ENCODE results near the gene FSCN2.

Gene FSCN2

DNA sequence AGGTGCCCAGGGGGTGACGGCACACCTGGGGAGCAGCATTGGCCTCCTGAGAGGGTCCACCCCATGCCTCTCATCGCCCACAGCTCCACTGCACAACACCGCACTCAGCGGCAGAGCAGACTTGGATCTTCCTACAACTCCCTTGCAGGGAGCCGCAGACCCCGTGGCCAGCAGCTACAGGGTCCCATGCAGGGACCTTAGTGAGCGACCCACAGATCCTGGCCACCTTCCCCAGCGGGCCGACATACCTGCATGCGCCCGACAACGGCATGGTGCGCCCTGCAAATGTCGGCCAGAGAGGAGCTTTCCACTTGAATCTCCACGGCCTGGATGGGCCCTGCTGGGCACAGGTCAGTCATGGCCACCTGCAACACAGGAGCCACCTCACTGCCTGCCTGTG, 15.6 kb downstream of the FSCN2 start:
- no peaks in the 10 kb centered on the region for H3K79me2 ChIP-seq (ENCODE audit: insufficient read depth, low read length)
- H3K36me3 ChIP-seq (ENCODE audit: insufficient read depth, low read length), result peaks cover 32% of the 10 kb centered on the region; the same call in 1 of the 2 replicates
- no peaks in the 10 kb centered on the region for H3K4me1 ChIP-seq (ENCODE audit: insufficient read depth, low read length, poor library complexity, severe bottlenecking)
- no peak overlapping the region for H2AFZ ChIP-seq (ENCODE audit: low read length)
- no peaks in the 10 kb centered on the region for H4K20me1 ChIP-seq (ENCODE audit: insufficient read depth, low read length, poor library complexity, severe bottlenecking)
- H3K9ac ChIP-seq (ENCODE audit: low read depth, low read length, poor library complexity, severe bottlenecking), result no peak overlapping the region
- no peak overlapping the region for H3K4me3 ChIP-seq (ENCODE audit: low read length, poor library complexity, severe bottlenecking)
- no peaks in the 10 kb centered on the region for H3K27me3 ChIP-seq (ENCODE audit: insufficient read depth, low read length, poor library complexity, severe bottlenecking)
- H3K4me2 ChIP-seq (ENCODE audit: low read depth, low read length, poor library complexity, severe bottlenecking), result no peak overlapping the region
- TF ChIP-seq, protein P1, sequence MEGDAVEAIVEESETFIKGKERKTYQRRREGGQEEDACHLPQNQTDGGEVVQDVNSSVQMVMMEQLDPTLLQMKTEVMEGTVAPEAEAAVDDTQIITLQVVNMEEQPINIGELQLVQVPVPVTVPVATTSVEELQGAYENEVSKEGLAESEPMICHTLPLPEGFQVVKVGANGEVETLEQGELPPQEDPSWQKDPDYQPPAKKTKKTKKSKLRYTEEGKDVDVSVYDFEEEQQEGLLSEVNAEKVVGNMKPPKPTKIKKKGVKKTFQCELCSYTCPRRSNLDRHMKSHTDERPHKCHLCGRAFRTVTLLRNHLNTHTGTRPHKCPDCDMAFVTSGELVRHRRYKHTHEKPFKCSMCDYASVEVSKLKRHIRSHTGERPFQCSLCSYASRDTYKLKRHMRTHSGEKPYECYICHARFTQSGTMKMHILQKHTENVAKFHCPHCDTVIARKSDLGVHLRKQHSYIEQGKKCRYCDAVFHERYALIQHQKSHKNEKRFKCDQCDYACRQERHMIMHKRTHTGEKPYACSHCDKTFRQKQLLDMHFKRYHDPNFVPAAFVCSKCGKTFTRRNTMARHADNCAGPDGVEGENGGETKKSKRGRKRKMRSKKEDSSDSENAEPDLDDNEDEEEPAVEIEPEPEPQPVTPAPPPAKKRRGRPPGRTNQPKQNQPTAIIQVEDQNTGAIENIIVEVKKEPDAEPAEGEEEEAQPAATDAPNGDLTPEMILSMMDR (conservative IDR thresholded peaks at IDR 0.05; ENCODE audit: low read length), result no peak
- TF ChIP-seq EZH2phosphoT487 (IDR thresholded peaks at IDR 0.05; ENCODE audit: borderline replicate concordance), result no peak
- no peaks in the 10 kb centered on the region for H3F3A ChIP-seq (ENCODE audit: low read depth)
- H3K9me3 ChIP-seq (ENCODE audit: insufficient read depth, low read depth, low read length), result no peaks in the 10 kb centered on the region
- no peaks in the 10 kb centered on the region for H3K9me2 ChIP-seq (replicated peaks; ENCODE audit: low read depth, low read length)

- H3K27me3 ChIP-seq (ENCODE audit: insufficient read depth, low read length, poor library complexity, severe bottlenecking), result no peaks in the 10 kb centered on the region
- no peak overlapping the region for H2AFZ ChIP-seq (ENCODE audit: low read length)
- H3K9ac ChIP-seq (ENCODE audit: low read depth, low read length, poor library complexity, severe bottlenecking), result no peak overlapping the region
- peaks cover 5% of the 10 kb centered on the region; the same call in 1 of the 2 replicates for H3K79me2 ChIP-seq (ENCODE audit: insufficient read depth, low read length)
- no peaks in the 10 kb centered on the region for H3F3A ChIP-seq (ENCODE audit: low read depth)
- no peaks in the 10 kb centered on the region for H4K20me1 ChIP-seq (ENCODE audit: insufficient read depth, low read length, poor library complexity, severe bottlenecking)
- H3K9me3 ChIP-seq (ENCODE audit: insufficient read depth, low read depth, low read length), result no peaks in the 10 kb centered on the region
- H3K4me3 ChIP-seq (ENCODE audit: low read length, poor library complexity, severe bottlenecking), result no peak overlapping the region
- H3K36me3 ChIP-seq (ENCODE audit: insufficient read depth, low read length), result peaks cover 33% of the 10 kb centered on the region; the same call in 1 of the 2 replicates
- H3K9me2 ChIP-seq (replicated peaks; ENCODE audit: low read depth, low read length), result no peaks in the 10 kb centered on the region
- no peak overlapping the region for H3K4me2 ChIP-seq (ENCODE audit: low read depth, low read length, poor library complexity, severe bottlenecking)
- TF ChIP-seq EZH2phosphoT487 (IDR thresholded peaks at IDR 0.05; ENCODE audit: borderline replicate concordance), result no peak
- TF ChIP-seq, protein P1 (conservative IDR thresholded peaks at IDR 0.05; ENCODE audit: low read length), result no peak
- H3K4me1 ChIP-seq (ENCODE audit: insufficient read depth, low read length, poor library complexity, severe bottlenecking), result peaks cover 1% of the 10 kb centered on the region
Measured at GRCh38 chr17:81544281-81544974, 16.3 kb downstream of the FSCN2 start.

DNA sequence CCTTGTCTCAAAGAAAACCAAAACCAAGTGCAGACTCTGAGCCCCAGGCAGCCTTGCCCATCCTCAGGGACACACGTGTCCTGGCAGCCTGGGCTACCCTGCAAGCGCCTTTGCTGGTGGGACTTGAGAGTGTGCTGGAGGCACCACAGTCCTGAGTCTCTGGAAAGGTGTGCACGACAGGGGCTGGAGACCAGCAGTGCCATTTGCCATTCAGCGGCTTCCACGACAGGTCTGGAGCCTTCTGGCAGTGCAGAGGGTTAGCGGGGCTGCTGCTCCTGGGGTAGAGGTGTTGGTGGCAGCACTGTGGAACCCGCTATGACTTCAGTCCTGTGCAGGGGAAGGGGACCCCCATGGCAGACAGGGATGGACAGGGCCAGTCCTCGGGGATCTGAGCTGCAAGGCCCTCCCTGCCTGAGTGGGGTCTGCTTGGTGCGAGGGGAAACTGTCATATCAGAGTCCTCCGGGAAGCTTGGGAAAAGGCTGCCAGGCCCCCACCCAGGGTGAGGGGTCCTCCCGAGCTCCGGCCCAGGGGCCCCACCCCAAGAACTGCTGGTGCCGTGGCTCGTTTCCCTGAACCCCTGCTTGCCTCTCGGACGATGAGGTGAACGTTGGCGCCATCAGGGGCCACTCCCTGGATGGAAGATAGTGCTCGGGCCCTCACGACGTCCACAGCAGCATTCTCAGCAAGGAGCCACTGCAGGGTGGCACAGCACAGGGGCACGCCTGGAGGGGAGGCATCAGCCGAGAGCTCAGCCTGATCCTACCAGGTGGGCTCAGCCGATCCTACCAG, 17.2 kb downstream of the FSCN2 start:
- Histone ChIP-seq H3K9me3 (ENCODE audit: insufficient read depth, low read depth, low read length) (no peaks in the 10 kb centered on the region), H2AFZ (ENCODE audit: low read length) (no peak overlapping the region), H4K20me1 (ENCODE audit: insufficient read depth, low read length, poor library complexity, severe bottlenecking) (no peaks in the 10 kb centered on the region), H3K4me2 (ENCODE audit: low read depth, low read length, poor library complexity, severe bottlenecking) (no peak overlapping the region), H3K27me3 (ENCODE audit: insufficient read depth, low read length, poor library complexity, severe bottlenecking) (no peaks in the 10 kb centered on the region), H3K9ac (ENCODE audit: low read depth, low read length, poor library complexity, severe bottlenecking) (no peak overlapping the region), H3F3A (ENCODE audit: low read depth) (no peaks in the 10 kb centered on the region), H3K4me1 (ENCODE audit: insufficient read depth, low read length, poor library complexity, severe bottlenecking) (peaks cover 10% of the 10 kb centered on the region), H3K4me3 (ENCODE audit: low read length, poor library complexity, severe bottlenecking) (no peak overlapping the region), H3K9me2 (replicated peaks; ENCODE audit: low read depth, low read length) (no peaks in the 10 kb centered on the region), H3K36me3 (ENCODE audit: insufficient read depth, low read length) (peaks cover 31% of the 10 kb centered on the region; the same call in 1 of the 2 replicates), H3K79me2 (ENCODE audit: insufficient read depth, low read length) (peaks cover 15% of the 10 kb centered on the region)
- TF ChIP-seq, protein P1 (conservative IDR thresholded peaks at IDR 0.05; ENCODE audit: low read length), result no peak
- TF ChIP-seq EZH2phosphoT487 (IDR thresholded peaks at IDR 0.05; ENCODE audit: borderline replicate concordance), result no peak

Data from Loucy (cell line).